LoVo (cell line): Measurements from ENCODE around the gene CTNNA3.
A peak's percentile ranks its signal among the peaks of the same experiment; 100 is the strongest.
"Not testable (repeated sequence)": the region's sequence is repeated elsewhere in the genome, so short reads cannot be mapped to it uniquely, and the experiment has no call there.

Experiments
- DNase-seq: peaks from one replicate; pipeline ENCODE4 v3.0.0-alpha.2; 2016; ENCODE audit warnings: low spot score

Gene CTNNA3

DNA sequence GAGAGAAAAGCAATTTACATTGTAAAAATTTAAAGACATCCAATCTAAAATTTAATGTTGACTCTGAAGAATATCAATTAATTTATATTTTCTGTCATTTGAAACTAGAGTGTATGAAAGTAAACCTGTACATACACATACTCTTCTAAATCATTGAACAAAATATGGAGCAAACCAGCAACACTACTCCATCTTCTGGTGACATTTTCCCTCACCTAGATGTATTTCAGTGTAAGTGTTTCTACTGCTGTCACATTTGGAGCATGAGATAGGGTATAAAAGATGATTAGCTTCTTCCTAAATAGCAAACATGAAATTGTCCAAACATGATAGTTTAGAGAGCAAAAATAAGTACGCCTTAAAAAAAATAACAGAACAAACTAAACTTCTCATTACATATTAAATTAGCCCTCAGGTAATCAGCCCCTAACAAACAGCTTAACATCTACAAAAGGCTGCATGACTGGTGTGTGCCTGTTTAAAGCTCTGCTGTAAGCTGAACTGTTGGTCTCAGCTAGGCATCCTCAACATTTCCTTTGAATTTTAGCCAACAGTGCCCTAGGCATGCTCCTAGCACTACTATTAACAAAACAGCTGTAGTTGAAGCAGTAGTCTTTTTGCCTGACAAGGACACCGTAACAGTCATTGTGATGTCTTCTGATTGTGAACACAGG, 189.8 kb downstream of the CTNNA3 start:
- no peak for DNase-seq

DNA sequence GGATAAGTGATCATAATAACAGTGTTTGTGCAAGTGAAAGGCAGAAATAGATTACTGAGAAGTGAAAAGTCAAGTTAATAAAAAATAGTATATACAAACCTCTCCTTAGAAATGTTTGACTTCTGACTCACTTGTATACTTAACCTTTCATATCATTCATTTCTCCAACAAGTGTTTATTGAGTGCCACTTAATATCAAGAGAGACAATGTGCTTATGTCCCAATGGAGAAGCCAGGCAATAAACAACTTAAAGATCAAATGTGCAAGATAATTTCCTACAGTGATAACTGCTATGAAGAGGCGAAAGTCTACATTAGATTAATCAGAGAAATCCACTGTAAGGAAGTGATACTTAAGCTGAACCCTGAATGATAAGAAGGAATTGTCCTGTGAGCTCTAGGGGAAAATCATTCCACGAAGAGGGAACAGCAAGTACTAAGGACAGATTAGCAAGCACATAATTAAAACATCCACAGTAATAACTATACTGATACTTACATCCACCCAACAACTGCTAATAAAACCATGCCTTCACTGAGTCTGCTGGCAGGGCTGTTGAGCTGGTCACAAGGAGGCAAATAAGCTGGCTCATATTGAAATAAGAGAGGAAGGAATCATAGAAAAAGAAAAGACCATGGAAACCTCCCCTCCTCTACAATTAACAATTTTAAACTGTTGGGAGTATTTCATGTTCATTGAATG, 203.5 kb downstream of the CTNNA3 start:
- peak; percentile 63 for DNase-seq

DNA sequence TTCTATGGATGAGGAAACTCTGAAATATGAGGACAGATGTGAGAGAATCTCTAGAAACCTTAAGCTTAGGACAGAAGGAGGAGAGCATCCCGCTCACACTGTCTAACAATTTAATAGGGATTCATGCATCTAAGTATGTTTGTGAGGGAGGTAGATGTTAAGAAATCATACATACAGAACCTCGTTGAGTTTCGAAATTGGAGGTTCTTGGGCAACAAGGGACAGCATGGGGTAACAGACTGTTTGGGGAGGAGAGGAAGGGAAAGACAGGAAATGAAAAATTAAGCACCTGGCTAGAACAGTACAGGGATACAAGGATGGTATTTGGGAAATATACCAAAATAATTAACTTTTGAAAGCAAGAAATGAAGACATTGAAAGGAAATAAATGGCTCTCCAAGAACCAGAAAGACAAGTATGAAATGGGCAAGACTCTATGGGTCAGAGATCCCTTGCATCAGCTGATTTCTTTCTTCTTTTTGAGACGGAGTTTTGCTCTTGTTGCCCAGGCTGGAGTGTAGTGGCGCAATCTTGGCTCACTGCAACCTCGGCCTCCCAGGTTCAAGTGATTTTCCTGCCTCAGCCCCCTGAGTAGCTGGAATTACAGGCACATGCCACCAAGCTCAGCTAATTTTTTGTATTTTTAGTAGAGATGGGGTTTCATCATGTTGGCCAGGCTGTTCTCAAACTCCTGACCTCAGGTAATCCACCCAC, 207.9 kb downstream of the CTNNA3 start:
- no peak for DNase-seq

DNA sequence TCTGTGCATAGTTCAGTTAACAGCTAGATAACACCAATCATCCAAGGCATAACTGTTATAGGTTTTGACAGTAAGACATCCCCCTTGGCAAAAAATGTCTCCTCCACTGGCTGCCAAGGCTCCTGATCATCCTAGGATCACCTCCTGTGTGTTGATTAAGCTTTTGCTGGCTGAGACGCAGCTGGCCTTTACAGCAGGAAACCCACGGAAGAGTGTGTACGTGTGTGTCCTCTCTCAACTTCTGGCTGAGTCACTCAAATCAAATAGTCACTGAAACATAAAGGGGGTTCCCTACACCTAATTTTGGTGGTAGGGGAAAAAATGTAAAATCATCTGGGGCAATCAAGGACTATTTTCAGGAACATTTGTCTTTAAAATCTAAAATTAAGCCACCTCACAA, 208.8 kb downstream of the CTNNA3 start:
- DNase-seq, result no peak

DNA sequence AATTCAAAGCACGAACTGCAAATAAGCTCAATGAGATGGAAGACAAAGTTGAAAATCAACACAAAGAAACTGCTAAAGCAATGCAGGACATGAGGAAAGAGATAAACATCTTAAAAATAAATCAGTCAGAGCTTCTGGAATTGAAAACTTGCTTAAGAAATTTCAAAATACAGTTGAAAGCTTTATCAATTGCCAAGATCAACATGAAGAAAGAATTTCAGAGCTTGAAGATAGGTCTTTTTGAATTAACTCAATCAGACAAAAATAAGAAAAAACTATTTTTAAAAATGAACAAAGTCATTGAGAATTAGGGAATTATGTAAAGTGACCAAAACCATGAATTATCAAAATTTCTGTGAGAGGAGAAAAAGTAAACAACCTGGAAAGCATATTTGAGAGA, 218.1 kb downstream of the CTNNA3 start:
- no peak for DNase-seq

DNA sequence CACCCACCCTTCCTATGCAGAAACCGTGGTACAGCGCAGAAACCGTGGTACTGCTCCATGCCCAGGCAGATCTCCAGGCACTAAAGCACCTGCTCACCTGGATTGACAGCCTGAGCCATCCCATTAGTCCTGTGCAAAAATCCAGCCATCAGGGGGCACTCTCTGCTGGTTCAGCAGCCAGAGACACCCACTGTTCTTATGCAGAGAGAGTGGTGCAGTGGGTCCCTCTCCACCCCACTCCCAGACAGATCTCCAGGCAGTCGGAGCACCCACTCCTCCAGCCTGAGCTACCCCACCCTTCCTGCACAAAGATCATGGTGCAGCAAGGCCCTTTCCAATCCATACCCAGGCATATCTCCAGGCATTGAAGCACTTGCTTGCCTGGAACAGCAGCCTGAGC, 219.8 kb downstream of the CTNNA3 start:
- no peak for DNase-seq

DNA sequence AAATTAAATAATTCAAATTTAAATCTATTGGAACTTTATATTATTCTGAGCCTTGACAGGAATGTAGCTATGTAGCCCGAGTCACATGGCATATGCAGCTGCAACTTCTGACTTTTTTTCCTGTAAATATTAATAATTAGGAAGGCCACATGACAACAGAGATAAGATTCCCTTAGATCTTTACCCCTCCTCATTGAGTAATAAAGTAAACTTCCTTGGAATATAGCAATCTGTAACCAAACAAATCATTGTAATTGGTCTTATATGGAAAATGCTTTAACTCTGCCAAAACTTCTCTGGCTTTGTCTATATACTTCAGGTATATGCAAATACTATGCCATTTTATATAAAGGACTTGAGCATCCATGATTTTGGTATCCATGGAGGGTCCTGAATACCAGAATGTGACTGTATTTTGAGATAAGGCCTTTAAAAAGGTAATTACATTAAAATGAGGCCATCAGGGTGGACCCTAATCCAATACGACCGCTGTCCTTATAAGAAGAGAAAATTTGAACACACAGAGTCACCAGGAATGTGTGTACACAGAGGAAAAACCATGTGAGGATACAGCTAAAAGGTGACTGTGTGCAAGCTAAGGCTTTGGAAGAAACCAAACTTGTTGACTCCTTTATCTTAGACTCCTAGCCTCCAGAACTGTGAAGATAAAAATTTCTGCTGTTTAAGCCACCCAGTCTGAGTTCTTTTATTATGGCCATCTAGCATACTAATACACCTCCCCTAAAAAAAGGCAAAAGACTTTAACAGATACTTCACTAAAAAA, 222.0 kb downstream of the CTNNA3 start:
- DNase-seq, result no peak

DNA sequence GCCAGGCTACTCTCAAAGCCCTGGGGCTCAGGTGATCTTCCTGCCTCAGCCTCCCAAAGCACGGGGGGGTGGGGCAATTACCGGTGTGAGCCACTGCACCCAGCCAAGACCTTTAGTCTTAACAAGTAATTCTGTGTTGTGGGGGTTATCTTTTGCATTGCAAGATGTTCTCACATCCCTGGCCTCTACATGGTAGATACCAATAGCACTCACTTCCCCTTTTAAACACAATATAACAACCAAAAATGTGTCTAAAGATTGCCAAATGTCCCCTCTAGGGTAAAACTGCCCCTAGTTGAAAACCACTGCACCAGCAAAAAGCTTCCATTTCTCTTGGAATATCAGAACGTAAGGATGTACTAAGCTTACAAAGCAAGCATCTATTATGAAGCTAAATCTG, 225.0 kb downstream of the CTNNA3 start:
- no peak for DNase-seq

DNA sequence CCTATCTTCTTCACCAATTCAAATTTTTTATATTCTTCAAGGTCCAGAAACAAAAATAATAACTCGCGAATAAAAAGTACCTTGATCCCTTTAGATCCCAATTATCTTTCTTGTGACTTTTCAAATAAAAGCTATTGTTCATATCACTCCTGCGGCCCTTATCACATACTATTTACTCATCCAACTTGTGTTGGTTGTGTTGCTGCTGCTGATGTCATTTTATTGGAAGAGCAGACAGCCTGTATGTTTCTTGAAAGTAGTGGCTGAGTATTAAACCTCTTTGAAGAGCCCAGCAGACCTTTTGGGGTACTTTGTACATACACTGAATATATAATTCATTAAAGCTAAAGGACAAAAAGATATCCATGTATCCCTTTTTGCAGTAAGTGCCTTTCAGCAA, 231.7 kb downstream of the CTNNA3 start:
- DNase-seq, result no peak

DNA sequence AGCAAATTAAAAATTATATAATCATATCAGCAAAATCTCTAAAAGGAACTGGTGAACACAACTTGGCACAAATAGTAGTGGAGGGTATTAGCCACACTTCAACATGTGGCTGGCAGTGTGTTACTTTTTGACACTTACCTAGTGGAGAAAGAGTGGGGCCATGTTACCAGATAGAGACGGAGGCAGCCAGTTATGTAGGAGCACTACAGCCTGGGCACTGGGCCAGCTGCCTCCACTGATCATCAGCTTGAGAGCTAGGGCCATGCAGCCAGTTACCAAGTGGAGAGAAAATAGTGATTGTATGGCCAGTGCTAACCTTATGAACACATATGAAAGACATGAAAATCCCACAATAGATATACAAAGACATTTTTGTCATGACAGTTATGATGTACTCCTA, 243.1 kb downstream of the CTNNA3 start:
- DNase-seq, result no peak

DNA sequence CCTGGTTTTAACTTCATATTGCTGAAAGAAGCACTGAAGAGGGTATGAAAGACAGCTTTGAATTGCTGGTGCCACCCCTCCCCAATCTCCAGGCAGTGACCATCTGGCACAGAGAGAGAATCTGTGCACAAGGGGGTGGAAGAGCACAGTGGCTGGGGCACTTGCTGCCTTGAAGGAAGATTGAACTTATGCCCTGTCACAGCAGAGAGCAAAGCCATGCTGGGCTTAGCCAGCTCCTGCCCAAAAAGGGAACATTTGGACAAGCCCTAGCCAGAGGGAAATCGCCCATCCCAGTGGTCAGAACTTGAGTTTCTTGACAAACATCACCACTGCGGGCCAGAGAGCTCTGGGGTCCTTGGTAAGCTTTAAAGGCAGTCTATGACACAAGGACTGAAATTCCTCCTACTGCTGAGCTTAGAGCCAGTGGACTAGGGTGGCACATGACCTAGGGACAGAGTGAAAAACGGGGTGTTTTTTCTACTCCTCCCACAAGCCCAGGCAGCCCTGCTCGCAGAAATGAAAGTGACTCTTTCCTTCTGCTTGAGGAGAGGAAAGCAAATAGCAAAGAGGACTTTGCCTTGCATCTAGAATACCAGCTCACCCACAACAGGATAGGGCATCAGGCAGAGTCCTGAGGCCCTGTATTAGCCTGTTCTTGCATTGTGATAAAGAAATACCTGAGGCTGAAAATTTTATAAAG, 257.2 kb downstream of the CTNNA3 start:
- no peak for DNase-seq

DNA sequence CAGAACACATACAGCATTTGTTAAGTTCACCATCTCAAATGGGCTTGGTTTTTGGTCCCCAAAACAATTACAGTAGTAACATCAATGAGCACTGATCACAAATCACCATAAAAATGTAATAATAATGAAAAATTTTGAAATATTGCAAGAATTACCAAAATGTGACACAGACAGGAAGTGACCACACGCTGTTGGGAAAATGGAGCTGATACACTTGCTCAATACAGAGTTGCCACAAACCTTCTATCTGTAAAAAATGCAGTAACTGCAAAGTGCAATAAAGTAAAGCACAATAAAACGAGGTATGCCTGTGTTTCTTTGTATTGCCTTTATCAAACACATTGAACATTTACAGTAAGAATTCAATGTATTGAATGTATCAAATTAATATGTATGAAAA, 262.7 kb downstream of the CTNNA3 start:
- DNase-seq, result no peak

DNA sequence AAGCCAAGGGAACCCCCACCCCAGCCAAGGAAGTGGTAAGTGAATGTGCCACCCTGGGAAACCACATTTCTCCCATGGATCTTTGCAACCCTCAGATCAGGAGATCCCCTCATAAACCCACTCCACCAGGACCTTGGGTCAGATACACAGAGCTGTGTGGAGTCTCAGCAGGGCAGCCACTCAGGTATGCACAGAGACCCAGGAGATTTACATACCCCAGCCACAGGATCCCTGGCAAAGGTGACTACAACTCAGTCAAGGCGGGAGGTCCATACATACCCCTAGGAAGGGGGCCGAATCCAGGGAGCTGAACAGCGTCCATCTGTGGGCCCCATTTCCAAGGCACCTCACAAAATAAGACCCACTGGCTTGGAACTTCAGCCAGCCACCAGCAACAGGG, 293.4 kb downstream of the CTNNA3 start:
- no peak for DNase-seq

DNA sequence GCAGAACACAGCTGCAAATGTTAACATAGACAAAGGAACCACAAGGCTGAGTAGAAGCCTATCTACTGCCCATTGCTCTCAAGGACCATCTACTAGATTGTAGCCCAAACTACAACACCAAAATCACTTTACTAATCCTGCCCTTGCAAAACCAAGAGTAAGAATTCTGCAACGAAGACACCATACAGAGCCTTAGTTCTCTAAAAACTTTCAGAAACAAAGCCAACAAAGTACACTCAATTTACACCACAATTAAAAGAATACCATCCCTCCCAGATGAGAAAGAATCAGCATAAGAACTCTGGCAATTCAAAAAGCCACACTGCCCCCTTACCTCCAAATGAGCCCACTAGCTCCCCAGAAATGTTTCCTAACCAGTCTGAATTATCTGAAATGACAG, 294.3 kb downstream of the CTNNA3 start:
- no peak for DNase-seq

DNA sequence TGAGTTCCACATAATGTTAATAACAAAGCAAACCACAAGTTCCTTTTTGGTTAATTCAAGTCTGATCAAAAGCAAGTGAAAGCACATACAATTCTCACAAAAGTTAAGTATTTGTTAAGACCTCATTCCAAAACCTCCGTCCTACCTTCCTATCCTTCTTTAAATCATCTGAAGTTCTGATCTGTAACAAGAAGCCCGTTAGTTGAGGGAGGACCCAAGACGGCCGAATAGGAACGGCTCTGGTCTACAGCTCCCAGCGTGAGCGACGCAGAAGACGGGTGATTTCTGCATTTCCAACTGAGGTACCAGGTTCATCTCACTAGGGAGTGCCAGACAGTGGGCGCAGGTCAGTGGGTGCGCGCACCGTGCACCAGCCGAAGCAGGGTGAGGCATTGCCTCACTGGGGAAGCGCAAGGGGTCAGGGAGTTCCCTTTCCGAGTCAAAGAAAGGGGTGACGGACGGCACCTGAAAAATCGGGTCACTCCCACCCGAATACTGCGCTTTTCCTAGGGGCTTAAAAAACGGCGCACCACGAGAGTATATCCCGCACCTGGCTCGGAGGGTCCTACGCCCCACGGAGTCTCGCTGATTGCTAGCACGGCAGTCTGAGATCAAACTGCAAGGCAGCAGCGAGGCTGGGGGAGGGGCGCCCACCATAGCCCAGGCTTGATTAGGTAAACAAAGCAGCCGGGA, 309.0 kb downstream of the CTNNA3 start:
- DNase-seq, result not testable (repeated sequence)

DNA sequence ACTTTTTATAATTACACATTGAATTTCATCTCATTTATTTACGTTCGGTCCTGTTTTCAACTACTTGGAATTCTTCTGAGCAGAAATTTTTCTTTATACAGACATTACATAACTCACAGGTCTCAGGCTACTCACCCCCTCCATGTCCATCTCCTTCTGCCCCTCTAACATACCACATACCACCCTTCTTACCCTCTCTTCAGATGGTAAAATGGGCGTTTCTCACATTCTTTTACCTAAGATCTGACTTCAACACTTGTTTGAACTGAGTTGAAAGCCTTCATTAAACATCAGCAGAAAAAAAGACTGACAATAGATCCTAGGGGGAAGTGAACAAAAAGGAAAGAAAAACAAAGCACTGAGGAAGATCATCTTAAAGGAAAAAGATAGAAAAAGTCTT, 309.7 kb downstream of the CTNNA3 start:
- no peak for DNase-seq

DNA sequence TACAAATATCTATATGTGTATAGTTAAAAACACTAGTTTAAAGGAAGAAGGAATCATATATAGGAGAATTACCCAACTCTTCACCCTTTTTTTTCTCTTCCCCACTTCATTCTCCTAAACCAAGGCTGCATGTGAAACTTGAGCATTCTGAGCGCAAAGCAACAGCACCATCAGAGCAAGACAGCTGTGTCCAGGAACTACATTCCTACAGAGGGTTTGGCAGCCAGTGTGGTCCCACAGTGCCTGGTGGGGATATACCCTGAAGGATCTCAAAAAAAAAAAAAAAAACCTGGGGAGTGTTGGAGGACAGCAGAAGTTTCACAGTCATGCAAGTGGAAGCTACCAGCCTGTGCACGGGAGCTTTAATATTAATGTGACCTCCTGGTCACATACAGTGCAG, 310.4 kb downstream of the CTNNA3 start:
- no peak for DNase-seq

DNA sequence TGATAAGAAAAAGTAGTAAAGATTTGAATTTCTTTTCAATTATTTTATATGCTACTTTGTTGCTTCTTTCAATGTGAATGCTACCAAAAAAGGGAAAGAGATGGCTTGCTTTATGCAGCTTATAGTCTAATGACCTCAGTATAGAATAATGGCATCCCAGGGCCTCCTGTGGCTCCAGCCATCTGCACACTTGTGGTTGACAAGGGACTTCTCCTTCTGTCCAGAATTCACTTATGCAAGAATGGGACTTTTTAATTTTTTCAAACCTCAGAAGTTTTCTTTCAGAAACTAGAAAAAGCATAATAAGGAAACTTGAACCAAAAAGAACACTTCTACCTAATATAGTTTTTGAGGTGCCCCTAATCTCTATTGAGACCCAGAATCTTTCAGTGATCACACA, 310.9 kb downstream of the CTNNA3 start:
- DNase-seq, result no peak

DNA sequence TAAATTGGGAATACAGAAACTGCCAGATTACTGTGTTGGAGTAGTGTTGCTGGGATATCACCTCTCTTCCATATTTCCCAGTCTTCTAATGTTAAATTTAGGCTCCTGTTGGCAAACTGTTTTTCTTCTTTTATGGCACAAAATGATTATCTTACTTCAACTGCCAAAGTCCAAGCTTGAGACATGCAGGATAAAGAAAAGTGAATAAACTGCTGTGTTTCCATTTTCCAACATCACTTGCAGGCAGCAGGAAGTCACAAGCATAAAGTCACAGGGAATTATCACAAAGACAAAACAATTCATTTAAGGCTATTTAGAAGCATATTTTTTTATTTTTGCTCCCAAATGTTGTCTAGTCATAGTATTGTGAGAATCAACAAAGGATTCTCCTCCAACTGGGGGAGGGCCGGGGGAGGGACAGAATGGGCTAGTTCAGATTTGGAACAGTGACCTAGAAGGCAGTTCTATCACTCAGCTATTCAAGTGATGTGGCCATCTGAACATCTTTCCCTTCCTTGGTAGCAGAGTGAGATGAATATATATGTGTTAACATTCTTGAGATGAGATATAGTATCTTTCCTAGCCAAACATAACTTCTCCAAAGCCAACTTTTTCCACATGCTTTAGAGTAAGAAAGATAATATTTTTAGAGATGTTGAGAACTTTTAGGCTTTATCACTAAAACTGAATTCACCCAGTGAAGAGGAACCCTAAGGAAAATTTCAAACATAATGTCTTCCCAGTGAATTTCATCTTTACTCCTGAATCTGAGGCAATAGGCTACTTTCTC, 364.7 kb downstream of the CTNNA3 start:
- no peak for DNase-seq
